NCI-H69 (cell line): ENCODE measurements around the gene FCRL3.

ENCODE experiments used
- DNase-seq: peaks from one replicate; lab custom pipeline; 2025; lab: John Stamatoyannopoulos, UW

Gene FCRL3

GRCh38 chr1:157678721-157679120 lies 21.8 kb downstream of the FCRL3 start:
- no peak for DNase-seq

GRCh38 chr1:157673008-157673407 lies 27.6 kb downstream of the FCRL3 start:
- no peak for DNase-seq

DNA sequence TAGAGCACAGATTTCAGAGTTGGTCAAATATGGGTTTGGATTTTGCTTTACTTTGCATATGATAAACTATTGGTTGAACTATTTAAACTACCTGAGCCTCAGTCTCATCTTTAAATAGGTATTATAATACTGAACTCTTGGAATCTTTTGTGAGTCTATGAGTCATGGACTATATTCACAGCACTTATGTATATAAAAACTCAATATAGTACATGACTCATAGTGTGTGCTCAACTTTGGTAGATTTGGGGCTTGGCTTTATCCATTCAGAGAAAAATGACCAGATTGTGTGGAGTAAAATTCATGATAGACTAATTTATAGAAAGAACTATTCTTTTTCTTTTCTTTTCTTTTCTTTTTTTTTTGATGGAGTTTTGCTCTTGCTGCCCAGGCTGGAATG lies 28.7 kb downstream of the FCRL3 start:
- no peak for DNase-seq

- no peak for DNase-seq
Observed at GRCh38 chr1:157659576-157660247, 40.9 kb downstream of the FCRL3 start.

GRCh38 chr1:157658571-157658970 lies 42.0 kb downstream of the FCRL3 start:
- DNase-seq, result no peak

DNA sequence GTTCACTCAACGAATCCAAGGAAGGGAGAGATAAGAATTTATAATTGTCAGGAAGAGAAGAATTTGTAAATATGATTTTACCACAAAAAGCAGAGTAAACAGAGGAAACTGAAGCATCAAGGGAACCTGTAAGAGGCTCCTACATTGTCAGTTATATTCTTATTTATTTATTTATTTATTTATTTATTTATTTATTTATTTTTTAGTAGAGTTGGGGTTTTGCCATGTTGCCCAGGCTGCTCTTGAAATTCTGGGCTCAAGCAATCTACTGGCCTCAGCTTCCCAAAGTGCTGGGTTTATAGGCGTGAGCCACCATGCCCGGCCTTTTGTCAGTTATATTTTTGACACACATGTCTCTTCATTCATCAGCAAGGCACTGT lies 47.1 kb downstream of the FCRL3 start:
- DNase-seq, result no peak

- DNase-seq, result no peak
Observed at GRCh38 chr1:157652859-157653493, 47.6 kb downstream of the FCRL3 start.

DNA sequence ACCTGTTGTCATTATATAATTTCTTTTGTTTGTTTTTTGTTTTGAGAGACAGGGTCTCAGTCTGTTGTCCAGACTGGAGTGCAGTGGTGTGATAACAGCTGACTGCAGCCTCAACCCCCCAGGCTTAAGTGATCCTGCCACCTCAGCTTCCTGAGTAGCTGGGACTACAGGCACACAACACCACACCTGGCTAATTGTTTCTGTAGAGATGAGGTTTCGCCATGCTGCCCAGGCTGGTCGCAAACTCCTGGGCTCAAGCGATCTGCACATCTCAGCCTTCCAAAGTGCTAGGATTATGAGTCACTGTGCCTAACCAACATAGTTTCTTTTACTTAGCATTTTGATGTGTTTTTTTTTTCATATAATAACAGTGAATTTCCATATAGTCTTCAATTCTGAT lies 52.3 kb downstream of the FCRL3 start:
- DNase-seq, result no peak

GRCh38 chr1:157646144-157646543 lies 54.4 kb downstream of the FCRL3 start:
- DNase-seq, result no peak

GRCh38 chr1:157641177-157641576 lies 59.4 kb downstream of the FCRL3 start:
- no peak for DNase-seq

DNA sequence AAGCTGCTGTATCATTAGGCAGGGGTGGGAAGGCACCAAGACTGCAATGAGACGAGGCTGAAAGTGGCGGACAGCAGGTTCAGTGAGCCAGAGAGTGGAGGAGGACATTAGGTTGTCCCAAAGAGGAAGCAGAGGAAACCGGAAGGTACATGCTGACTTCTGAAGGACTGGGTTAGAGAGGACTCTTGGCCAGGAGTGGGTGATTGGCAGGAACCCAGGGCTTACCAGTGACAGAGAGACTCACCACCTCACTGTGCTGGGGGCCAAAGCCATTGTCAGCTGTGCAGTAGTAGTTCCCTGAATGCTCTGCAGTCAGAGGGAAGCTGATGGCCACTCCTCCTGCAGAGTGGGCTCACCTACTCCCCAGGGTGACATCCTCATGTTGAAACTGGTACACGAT lies 60.8 kb downstream of the FCRL3 start:
- DNase-seq, result no peak

DNA sequence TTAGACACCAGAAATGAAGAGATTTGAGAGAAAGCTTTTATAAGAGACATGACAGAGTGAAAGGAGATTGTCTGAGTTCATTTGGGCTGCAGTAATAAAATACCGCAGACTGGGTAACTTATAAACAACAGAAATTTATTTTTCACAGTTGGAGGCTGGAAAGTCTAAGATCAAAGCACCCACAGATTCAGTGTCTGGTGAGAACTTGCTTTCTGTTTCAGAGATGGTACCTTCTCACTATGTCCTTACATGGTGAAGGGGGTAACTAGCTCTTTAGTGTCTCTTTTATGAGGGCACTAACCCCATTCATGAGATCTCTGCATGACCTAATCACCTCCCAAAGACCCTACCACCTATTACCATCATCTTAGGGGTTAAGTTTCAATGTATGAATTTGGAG lies 71.8 kb downstream of the FCRL3 start:
- DNase-seq, result no peak
